GM12801 (cell line): Measurements from ENCODE around the gene RAPGEF2.

ENCODE experiments used
- CTCF ChIP-seq: IDR thresholded peaks from one replicate; pipeline ENCODE4 v1.5.1; 2011; ENCODE audit warnings: control low read depth; ENCODE audit not compliant: insufficient read length; ENCODE audit errors: extremely low read depth

Gene RAPGEF2

GRCh38 chr4:159152181-159152580 lies 49.3 kb downstream of the RAPGEF2 start:
- TF ChIP-seq CTCF = no peak

- no peak for TF ChIP-seq CTCF
Measured at GRCh38 chr4:159153669-159154068, 50.8 kb downstream of the RAPGEF2 start.

- TF ChIP-seq CTCF = no peak
Measured at GRCh38 chr4:159155119-159155518, 52.2 kb downstream of the RAPGEF2 start.

GRCh38 chr4:159158083-159158617 lies 55.3 kb downstream of the RAPGEF2 start:
- TF ChIP-seq CTCF = no peak

- TF ChIP-seq CTCF = no peak
Measured at GRCh38 chr4:159158985-159159384, 56.1 kb downstream of the RAPGEF2 start.

- TF ChIP-seq CTCF = no peak
Measured at GRCh38 chr4:159159611-159160010, 56.7 kb downstream of the RAPGEF2 start.

- TF ChIP-seq CTCF = no peak
Measured at GRCh38 chr4:159160242-159160641, 57.4 kb downstream of the RAPGEF2 start.
